ENCODE results near the gene ITGA3.

Gene ITGA3

DNA sequence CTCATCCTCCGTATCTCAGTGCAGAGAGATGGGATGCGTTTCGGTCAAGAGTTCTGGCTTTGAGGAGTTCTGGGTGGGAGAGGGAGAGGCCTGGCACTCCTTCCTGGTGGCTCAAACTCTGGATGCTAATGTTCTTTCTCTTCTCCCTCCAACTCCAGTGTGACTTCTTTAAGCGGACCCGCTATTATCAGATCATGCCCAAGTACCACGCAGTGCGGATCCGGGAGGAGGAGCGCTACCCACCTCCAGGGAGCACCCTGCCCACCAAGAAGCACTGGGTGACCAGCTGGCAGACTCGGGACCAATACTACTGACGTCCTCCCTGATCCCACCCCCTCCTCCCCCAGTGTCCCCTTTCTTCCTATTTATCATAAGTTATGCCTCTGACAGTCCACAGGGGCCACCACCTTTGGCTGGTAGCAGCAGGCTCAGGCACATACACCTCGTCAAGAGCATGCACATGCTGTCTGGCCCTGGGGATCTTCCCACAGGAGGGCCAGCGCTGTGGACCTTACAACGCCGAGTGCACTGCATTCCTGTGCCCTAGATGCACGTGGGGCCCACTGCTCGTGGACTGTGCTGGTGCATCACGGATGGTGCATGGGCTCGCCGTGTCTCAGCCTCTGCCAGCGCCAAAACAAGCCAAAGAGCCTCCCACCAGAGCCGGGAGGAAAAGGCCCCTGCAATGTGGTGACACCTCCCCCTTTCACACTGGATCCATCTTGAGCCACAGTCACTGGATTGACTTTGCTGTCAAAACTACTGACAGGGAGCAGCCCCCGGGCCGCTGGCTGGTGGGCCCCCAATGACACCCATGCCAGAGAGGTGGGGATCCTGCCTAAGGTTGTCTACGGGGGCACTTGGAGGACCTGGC lies 33.3 kb downstream of the ITGA3 start:
- H2AFZ ChIP-seq (ENCODE audit: low read depth, low read length, severe bottlenecking), result no peak overlapping the region
- H3K79me2 ChIP-seq (ENCODE audit: insufficient read depth, low read length), result no peaks in the 10 kb centered on the region
- TF ChIP-seq, protein P1, sequence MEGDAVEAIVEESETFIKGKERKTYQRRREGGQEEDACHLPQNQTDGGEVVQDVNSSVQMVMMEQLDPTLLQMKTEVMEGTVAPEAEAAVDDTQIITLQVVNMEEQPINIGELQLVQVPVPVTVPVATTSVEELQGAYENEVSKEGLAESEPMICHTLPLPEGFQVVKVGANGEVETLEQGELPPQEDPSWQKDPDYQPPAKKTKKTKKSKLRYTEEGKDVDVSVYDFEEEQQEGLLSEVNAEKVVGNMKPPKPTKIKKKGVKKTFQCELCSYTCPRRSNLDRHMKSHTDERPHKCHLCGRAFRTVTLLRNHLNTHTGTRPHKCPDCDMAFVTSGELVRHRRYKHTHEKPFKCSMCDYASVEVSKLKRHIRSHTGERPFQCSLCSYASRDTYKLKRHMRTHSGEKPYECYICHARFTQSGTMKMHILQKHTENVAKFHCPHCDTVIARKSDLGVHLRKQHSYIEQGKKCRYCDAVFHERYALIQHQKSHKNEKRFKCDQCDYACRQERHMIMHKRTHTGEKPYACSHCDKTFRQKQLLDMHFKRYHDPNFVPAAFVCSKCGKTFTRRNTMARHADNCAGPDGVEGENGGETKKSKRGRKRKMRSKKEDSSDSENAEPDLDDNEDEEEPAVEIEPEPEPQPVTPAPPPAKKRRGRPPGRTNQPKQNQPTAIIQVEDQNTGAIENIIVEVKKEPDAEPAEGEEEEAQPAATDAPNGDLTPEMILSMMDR (IDR thresholded peaks at IDR 0.05; ENCODE audit: insufficient read depth, low read length, poor library complexity, severe bottlenecking), result no peak
- TF ChIP-seq EZH2phosphoT487 (conservative IDR thresholded peaks at IDR 0.05; ENCODE audit: low read length), result no peak
- H3K9ac ChIP-seq (ENCODE audit: low read length), result no peak overlapping the region
- no peaks in the 10 kb centered on the region for H3K36me3 ChIP-seq (ENCODE audit: low read length)
- no peaks in the 10 kb centered on the region for H3K27me3 ChIP-seq (ENCODE audit: low read length)
- H3K27ac ChIP-seq (ENCODE audit: low read depth, low read length), result no peak overlapping the region
- H3K9me3 ChIP-seq (ENCODE audit: insufficient read depth, low read length), result no peaks in the 10 kb centered on the region
- H3K4me2 ChIP-seq (ENCODE audit: low read depth, low read length, poor library complexity, severe bottlenecking), result no peak overlapping the region
- H3F3A ChIP-seq (ENCODE audit: insufficient read depth), result peaks cover 3% of the 10 kb centered on the region; the same call in 1 of the 2 replicates
- no peaks in the 10 kb centered on the region for H4K20me1 ChIP-seq (ENCODE audit: low read depth, low read length)
- H3K9me2 ChIP-seq (replicated peaks; ENCODE audit: insufficient read depth, low read length), result no peaks in the 10 kb centered on the region
- H3K4me3 ChIP-seq (ENCODE audit: insufficient read depth, low read length, poor library complexity, severe bottlenecking), result no peak overlapping the region

DNA sequence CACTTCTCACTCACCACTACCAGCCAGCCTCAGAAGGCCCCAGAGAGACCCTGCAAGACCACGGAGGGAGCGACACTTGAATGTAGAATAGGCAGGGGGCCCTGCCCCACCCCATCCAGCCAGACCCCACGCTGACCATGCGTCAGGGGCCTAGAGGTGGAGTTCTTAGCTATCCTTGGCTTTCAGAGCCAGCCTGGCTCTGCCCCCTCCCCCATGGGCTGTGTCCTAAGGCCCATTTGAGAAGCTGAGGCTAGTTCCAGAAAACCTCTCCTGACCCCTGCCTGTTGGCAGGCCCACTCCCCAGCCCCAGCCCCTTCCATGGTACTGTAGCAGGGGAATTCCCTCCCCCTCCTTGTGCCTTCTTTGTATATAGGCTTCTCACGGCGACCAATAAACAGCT lies 34.2 kb downstream of the ITGA3 start:
- Histone ChIP-seq H3F3A (ENCODE audit: insufficient read depth) (no peaks in the 10 kb centered on the region), H3K27ac (ENCODE audit: low read depth, low read length) (no peak overlapping the region), H2AFZ (ENCODE audit: low read depth, low read length, severe bottlenecking) (no peak overlapping the region), H3K9me3 (ENCODE audit: insufficient read depth, low read length) (no peaks in the 10 kb centered on the region), H3K4me3 (ENCODE audit: insufficient read depth, low read length, poor library complexity, severe bottlenecking) (no peak overlapping the region), H3K4me2 (ENCODE audit: low read depth, low read length, poor library complexity, severe bottlenecking) (no peak overlapping the region), H4K20me1 (ENCODE audit: low read depth, low read length) (no peaks in the 10 kb centered on the region), H3K9ac (ENCODE audit: low read length) (no peak overlapping the region), H3K36me3 (ENCODE audit: low read length) (no peaks in the 10 kb centered on the region), H3K9me2 (replicated peaks; ENCODE audit: insufficient read depth, low read length) (no peaks in the 10 kb centered on the region), H3K79me2 (ENCODE audit: insufficient read depth, low read length) (no peaks in the 10 kb centered on the region), H3K27me3 (ENCODE audit: low read length) (no peaks in the 10 kb centered on the region)
- TF ChIP-seq EZH2phosphoT487 (conservative IDR thresholded peaks at IDR 0.05; ENCODE audit: low read length), result no peak
- TF ChIP-seq, protein P1 (IDR thresholded peaks at IDR 0.05; ENCODE audit: insufficient read depth, low read length, poor library complexity, severe bottlenecking), result no peak

DNA sequence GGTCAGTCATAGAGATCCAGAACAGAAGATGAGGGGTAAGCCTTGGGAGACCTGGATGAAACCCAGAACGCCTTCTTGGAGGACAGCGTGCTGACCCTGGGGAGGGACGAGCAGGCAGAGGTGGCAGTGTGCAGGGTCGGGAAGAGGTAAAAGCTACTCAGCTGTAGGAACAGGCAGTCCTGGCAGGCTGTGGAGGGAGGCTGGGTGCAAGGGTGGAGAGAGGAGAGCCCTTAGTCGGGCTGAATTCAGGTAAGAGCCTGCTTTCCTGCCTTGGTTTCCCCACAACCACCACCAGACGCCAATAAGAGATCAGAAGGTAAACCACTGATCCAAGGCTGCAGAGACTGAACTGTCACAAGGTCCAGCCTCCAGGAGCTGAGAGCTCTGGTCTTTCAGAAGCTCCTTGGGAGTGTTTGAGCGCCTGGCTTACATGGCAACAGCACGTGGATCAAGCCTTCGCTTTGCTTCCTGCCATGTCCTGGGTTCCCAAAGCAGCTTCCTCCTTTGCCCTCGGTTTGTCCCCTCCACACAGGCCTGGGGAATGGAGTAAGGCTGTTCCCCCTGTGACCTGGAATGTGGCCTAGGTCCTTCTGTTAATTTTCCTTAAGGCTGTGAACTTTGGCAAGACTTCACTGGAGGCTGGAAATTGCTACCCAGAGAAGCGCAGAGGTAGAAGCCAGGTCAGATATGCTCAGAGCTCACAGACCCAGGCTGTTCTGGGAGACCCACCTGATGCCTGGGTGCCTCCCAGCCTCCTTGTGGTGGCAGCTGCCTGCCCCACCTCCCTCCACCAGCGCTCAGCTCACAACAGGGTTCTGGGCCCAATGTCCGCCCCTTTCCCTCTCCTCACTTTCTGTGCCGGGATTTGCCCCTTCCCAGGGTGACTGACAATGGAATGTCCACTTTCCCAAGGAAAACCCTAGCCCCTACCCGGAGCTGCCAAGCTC lies 35.3 kb downstream of the ITGA3 start:
- Histone ChIP-seq H3F3A (ENCODE audit: insufficient read depth) (no peaks in the 10 kb centered on the region), H3K27ac (ENCODE audit: low read depth, low read length) (no peak overlapping the region), H3K36me3 (ENCODE audit: low read length) (no peaks in the 10 kb centered on the region), H3K9me2 (replicated peaks; ENCODE audit: insufficient read depth, low read length) (no peaks in the 10 kb centered on the region), H2AFZ (ENCODE audit: low read depth, low read length, severe bottlenecking) (no peak overlapping the region), H3K9me3 (ENCODE audit: insufficient read depth, low read length) (no peaks in the 10 kb centered on the region), H4K20me1 (ENCODE audit: low read depth, low read length) (no peaks in the 10 kb centered on the region), H3K79me2 (ENCODE audit: insufficient read depth, low read length) (no peaks in the 10 kb centered on the region), H3K4me3 (ENCODE audit: insufficient read depth, low read length, poor library complexity, severe bottlenecking) (no peak overlapping the region), H3K9ac (ENCODE audit: low read length) (no peak overlapping the region), H3K4me2 (ENCODE audit: low read depth, low read length, poor library complexity, severe bottlenecking) (no peak overlapping the region), H3K27me3 (ENCODE audit: low read length) (no peaks in the 10 kb centered on the region)
- TF ChIP-seq, protein P1 (IDR thresholded peaks at IDR 0.05; ENCODE audit: insufficient read depth, low read length, poor library complexity, severe bottlenecking), result no peak
- TF ChIP-seq EZH2phosphoT487 (conservative IDR thresholded peaks at IDR 0.05; ENCODE audit: low read length), result no peak

Data from SU-DHL-6 (cell line).